GM18907 (cell line): Measurements from ENCODE around the gene MBNL2.

Experiments
- ATAC-seq: cut with Tn5 transposase; IDR thresholded peaks from one replicate; pipeline ENCODE4 v1.9.1; 2021; ENCODE audit warnings: mild to moderate bottlenecking, moderate library complexity; ENCODE audit not compliant: unreplicated experiment

MBNL2 gene

GRCh38 chr13:97221989-97222700 is at the start of gene MBNL2:
Gene MBNL2, plus strand, starts transcription at chr13:97222333. Its CDS starts 53,903 bp downstream, at chr13:97276236.
- ATAC-seq: peak; percentile 95

DNA sequence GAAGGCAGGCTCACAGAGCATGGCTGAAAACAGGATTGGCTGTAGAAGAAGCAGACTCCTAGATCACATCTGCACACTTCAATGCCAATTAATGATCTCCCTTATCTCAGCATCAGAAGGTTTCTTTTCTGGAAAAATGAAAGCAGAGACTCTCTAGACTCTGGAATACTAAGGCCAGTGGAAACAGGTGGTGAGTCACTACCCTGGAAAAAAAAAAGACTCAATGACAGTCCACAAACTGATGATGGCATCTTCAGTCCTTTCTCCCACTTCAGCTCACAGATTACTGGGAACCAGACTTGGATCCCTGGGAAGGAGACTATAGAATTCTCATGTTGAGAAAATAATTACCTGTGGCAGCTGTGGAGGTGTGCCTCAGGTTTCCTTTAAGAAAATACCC is 47.5 kb upstream of the MBNL2 start:
- ATAC-seq: no peak

GRCh38 chr13:97175041-97175440 is 47.1 kb upstream of the MBNL2 start:
- ATAC-seq: no peak

GRCh38 chr13:97179501-97179900 is 42.6 kb upstream of the MBNL2 start:
- no peak for ATAC-seq

- ATAC-seq: no peak
These were observed 39.8 kb upstream of the MBNL2 start for GRCh38 chr13:97182111-97182890.

GRCh38 chr13:97185291-97185690 is 36.8 kb upstream of the MBNL2 start:
- ATAC-seq: no peak

GRCh38 chr13:97185751-97186150 is 36.4 kb upstream of the MBNL2 start:
- no peak for ATAC-seq

- ATAC-seq: no peak
These were observed 33.9 kb upstream of the MBNL2 start for GRCh38 chr13:97188207-97188606.

DNA sequence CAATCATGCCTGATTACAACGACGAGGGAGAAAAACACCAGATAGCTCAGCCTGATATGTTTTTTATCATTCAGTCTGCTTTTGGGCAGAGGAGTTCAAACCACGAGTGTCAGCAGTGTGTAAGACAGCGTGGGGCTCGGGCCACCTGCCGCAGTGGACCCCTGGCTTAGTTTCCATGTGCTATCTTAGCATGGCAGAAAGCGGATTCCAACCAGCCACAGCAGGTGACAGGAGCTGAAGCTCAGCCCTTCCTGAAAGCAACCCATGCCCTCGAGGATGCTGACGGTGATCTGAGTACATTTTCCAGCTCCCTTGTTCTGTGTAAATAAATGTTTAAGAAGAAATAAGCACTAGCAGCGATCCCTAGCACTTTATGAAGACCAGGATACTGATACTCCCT is 32.2 kb upstream of the MBNL2 start:
- no peak for ATAC-seq

GRCh38 chr13:97191142-97191541 is 31.0 kb upstream of the MBNL2 start:
- no peak for ATAC-seq

DNA sequence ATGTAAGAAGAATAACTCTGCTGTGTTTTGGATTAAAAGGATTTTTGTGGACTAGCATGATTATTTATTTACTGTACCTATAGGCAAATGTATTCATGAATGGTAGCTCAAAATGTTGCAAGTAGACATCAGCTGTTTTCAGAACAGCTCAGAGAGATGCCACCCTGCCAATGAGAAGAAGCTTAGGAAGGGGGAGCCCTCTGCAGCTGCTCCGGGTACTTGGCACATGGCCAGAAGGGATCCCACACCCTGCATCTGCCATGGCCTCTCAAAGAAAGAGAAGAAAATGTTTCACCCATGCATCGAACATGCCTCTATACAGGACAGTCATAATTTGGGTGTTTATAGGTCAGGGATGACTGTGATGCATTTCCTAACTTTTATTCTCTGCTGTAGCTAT is 30.5 kb upstream of the MBNL2 start:
- ATAC-seq: no peak

DNA sequence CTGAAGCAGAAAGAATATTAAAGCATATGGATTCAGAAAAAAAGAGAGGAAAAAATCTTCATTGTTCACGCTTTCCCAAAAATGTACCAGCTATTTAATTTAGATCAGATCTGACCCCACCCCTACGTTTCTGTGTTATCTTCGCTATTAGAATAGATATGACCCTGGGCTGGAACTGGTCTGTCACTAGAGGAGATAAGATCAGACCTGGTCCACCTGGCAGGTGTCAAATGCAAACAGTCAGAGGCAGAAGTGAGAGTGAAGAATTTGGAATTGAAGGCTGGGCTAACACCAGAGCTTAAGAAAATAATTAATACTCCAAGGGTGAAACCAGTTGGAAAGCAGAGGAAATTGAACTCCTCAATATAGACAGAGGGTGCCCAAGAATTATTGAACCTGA is 30.0 kb upstream of the MBNL2 start:
- ATAC-seq: no peak

- ATAC-seq: no peak
These were observed 28.6 kb upstream of the MBNL2 start for GRCh38 chr13:97193577-97193976.

GRCh38 chr13:97194479-97194878 is 27.7 kb upstream of the MBNL2 start:
- ATAC-seq: no peak

- ATAC-seq: no peak
These were observed 25.8 kb upstream of the MBNL2 start for GRCh38 chr13:97196340-97196739.

DNA sequence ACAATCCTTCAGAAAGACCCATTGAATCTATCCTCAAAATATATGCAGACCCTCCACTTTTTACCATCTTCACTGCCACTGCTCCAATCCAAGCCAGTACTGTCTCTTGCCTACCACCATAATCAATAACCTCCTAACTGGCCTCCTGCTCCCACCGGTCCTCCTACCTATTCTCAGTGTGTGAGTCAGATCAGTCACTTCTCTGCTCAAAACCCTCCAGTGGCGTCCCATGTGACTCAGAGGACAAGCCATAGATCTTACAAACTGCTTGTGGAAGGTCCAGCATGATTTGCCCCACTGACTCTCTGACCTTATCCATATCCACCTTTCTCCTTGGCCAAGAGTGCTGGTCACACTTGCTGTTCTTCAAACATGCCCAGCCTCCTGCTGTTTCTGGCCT is 23.4 kb upstream of the MBNL2 start:
- ATAC-seq: no peak

- no peak for ATAC-seq
These were observed 22.7 kb upstream of the MBNL2 start for GRCh38 chr13:97199451-97199850.

DNA sequence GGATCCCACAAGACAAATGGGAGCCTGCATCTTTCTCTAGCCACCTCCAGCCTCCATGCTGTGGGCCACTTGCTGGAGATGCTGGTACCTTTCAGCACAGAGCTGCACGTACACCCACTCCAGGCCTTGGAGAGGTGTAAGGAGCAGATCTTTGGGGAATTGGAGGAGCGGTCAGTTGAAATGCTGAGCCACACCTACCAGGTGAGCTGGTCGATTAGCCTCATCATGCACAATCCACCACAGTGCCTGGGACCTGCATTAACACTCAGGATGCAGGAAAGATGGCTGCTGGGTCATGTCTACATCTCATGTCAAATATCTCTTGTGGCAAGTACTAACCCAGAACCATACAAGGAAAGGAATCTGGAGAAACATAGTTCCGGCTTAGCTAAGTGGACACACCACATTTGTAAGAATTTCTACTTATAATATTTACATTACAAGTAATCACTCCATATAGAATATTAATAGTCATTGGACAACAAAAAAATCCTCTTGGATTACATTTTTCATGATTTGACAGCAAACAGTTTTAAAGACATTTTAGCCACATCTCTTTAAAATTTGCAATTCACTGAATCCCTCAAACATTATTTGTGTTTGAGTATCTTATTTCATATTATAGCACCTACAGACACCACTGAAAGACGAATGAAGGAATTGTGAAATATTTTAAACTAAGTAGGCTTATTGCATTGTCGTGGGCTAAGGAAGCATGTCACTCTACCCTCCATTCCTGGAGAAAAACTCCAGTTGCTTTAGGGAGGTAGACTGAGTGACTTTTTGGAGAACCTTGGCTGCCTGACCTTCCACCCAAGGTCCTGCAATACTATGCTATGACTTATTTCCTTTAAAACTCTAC is 21.8 kb upstream of the MBNL2 start:
- no peak for ATAC-seq

- no peak for ATAC-seq
These were observed 19.4 kb upstream of the MBNL2 start for GRCh38 chr13:97202761-97203160.

- no peak for ATAC-seq
These were observed 16.7 kb upstream of the MBNL2 start for GRCh38 chr13:97205465-97205864.

DNA sequence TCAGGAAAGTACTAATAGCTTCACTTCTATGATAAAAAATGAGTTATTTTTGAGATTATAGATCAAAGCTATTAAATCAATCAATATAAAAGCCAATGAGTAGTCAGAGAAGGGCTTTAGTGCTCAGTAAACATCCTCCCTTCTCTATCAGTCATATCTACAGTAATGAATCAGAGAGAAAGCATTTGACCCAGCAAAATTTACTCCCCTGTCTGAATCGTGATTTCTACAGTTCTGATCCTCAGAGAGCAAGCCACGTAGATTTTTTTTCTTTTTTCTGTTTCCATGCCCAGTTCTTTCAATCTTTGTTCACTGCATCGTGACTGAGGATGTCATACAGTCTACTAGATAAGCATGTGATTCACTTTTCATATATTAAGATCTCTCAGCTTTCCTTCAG is 16.2 kb upstream of the MBNL2 start:
- no peak for ATAC-seq
